Activated CD4-positive, alpha-beta T cell treated with anti-CD3 and anti-CD28 coated beads, Interleukin-2, amount 50 U/mL, for 48 hours (primary cell): ENCODE measurements around the gene MMP11.
A peak's percentile ranks its signal among the peaks of the same experiment; 100 is the strongest.

Experiments used
- DNase-seq, 2 experiments: peaks; one replicate each; pipeline ENCODE4 v3.0.0-alpha.2; 2020

Gene MMP11

GRCh38 chr22:23781511-23782183 is 9.0 kb downstream of the MMP11 start:
- no peak for DNase-seq

- DNase-seq, result no peak
Measured at GRCh38 chr22:23782252-23782651, 9.6 kb downstream of the MMP11 start.

- no peak for DNase-seq
Measured at GRCh38 chr22:23782703-23783102, 10.1 kb downstream of the MMP11 start.

DNA sequence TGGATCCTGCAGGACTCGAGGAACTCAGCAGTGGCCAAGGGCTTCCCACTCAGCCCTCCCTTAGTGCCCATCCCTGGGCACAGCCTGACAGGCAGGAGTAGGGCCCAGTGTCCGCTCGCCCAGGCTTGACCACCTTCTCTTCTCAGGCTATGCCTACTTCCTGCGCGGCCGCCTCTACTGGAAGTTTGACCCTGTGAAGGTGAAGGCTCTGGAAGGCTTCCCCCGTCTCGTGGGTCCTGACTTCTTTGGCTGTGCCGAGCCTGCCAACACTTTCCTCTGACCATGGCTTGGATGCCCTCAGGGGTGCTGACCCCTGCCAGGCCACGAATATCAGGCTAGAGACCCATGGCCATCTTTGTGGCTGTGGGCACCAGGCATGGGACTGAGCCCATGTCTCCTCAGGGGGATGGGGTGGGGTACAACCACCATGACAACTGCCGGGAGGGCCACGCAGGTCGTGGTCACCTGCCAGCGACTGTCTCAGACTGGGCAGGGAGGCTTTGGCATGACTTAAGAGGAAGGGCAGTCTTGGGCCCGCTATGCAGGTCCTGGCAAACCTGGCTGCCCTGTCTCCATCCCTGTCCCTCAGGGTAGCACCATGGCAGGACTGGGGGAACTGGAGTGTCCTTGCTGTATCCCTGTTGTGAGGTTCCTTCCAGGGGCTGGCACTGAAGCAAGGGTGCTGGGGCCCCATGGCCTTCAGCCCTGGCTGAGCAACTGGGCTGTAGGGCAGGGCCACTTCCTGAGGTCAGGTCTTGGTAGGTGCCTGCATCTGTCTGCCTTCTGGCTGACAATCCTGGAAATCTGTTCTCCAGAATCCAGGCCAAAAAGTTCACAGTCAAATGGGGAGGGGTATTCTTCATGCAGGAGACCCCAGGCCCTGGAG is 10.9 kb downstream of the MMP11 start:
- DNase-seq, result no peak

GRCh38 chr22:23784215-23784732 is 11.6 kb downstream of the MMP11 start:
- no peak for DNase-seq

DNA sequence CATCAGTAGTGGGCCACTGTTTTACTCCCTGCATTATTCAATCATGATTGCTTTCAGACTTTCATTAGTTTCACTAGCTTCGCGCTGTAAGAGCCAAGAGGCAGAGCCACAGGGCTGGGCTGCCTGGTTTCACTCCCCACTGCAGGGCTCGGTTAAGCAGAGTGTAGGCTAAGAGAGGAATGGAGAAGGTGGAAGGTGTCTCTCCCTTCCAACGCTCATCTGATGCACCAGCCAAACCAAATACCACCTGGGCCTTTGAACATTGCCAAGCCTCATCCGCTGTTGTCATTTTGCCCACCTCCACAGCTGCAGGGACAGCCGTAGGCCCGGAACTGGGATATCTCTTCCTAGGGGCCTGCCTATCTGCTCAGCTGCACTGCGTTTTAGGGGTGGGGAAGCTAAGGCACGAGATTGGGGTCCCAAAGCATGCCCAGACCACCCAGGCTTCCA is 13.6 kb downstream of the MMP11 start:
- DNase-seq, result no peak

DNA sequence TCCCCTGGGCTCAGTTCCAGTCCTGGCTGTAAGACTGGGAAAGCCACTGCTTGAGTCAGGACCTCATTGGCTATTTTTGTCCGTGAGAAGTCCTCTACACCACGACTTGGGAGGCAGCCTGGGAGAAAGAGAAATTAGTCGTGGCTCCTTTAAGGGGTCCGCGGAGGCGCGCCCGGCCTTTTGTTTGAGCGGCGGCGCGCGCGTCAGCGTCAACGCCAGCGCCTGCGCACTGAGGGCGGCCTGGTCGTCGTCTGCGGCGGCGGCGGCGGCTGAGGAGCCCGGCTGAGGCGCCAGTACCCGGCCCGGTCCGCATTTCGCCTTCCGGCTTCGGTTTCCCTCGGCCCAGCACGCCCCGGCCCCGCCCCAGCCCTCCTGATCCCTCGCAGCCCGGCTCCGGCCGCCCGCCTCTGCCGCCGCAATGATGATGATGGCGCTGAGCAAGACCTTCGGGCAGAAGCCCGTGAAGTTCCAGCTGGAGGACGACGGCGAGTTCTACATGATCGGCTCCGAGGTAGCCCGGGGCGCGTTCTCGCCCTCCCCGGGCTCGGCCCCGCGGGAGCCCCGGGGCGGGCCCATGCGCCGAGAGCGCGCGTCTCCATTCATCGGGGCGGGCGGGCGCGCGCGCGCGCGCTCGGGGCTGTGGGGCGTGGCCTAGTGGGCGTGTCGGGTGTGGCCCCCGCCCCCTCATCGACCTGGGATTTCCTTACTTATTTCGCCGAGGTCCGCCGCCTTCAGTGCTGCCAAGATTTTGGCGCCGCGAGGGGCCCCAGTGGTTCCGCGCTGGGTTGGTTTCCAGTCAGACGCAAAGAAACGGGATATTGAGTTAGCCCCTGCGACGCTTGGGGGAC is 14.3 kb downstream of the MMP11 start, which contains the start of gene SMARCB1:
SMARCB1 (plus strand) TSS at position 215 of the 848 bp plus-strand sequence; CDS start at position 419, 204 bp downstream.
- peak; percentile 87 to 88 for DNase-seq

GRCh38 chr22:23787600-23787896 is 14.9 kb downstream of the MMP11 start:
- DNase-seq, result no peak

DNA sequence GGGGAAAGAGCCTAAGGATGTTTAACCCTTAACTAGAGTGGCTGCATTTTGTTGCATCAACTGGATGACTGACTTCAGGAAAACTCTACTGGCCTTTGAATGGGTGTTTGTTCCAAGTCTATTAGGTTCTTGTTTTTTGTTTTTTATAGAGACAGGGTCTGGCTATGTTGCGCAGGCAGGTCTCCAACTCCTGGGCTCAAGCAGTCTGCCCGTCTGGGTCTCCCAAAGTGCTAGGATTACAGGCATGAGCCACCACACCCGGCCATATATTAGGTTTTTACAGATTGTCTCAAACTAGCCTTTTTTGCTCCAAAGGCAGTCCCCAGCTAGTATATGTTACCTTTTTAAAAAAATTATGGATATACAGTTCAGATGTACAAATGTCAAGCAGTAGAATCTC is 15.3 kb downstream of the MMP11 start:
- DNase-seq, result no peak

DNA sequence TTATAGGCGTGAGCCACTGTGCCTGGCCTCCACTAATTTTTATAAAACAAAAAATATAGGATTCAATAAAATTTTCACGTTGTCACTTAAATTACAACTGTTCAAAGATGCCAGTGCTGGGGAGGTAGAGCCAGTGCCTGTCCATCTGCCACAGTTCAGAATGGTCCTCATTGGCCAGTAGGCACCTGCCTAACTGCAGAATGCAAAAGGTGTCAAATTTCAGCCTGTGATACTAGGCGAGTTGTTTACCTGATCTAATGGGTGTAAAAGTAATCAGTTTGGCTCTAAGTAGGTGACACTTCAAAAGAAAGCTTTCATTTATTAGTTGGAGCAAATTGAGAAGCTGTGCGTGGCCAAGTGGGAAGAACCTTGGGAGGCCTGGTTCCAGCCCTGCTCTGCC is 16.5 kb downstream of the MMP11 start:
- DNase-seq, result no peak

DNA sequence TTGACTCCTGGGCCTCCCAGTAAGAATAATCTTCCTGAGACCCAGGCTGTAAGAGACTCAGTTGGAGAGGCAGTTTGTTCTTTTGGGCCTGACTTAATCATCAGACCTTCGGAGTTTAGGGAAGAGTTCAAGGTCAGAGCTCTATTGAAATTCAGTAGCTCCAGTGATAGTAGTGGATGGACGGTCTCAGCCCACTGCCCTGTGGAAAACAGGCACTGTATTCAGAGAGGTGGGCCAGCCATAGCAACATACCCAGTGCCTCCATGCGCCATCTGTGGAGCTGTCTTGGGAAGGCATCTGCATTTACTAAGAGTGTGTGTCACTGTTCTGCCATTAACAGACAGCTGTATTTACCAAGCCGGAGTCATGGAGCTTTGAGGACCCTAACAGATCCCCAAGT is 17.0 kb downstream of the MMP11 start:
- no peak for DNase-seq

DNA sequence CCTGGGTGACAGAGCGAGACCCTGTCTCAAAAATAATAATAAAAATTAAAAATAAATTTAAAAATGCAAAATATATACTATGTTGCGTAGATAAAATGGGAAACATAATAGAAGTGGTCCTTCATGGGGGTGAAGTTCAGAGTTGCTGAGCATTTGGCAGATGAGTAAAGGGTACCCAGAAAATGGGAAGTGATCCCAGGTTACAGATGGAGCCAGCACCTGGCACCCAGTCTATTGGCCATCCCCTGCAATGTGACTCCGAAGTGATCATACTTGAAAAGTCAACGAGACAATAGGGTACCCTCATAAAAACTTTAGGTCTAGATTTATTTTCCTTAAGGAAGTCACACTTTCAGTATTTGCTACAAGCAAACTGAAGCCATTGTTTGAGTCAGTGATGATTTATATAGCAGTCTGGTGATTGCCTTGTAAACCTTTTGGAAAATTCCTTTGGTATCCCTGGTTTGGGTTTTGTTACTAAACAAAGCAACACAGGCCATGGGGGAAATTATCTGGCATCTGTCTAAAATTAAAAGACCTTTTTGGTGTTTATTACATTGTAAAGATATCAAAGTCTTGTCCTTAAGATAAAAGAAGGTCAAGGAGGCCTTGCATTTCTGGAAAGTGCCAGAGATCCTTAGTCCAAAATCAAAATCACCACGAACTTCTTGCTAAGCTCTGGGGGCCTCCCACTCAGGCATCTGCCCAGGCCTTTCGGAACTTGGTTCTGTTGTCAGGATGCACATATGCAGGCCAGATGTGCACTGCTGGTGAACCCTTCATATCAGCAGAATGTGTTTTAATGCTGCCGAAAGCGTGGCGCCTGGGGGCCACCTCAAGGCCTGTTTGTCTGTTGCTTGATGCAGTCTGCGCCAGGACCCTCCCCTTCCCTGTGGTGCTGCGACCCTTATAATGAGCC is 18.4 kb downstream of the MMP11 start:
- no peak for DNase-seq

- DNase-seq, result no peak
Measured at GRCh38 chr22:23791738-23792645, 19.3 kb downstream of the MMP11 start.

GRCh38 chr22:23793326-23793725 is 20.7 kb downstream of the MMP11 start:
- DNase-seq, result no peak

DNA sequence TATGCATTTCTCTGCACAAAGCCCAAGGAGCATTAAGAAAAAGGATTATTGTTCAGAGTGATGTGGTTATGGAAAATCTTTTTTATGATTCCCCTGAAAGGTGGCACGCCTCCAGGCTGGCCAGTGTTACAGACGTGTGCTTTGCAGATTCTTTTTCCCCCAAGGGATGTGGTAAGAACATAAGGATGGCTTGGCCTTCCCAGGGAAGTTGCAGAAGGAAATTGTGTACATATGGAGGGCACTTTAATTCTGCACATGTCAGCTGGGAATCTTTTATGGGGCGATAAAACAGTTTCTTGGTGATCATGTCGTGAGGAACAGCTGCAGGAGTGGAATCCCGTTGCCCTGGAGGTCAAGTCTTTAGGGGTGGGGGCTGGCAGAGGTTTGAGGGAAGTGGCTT is 23.8 kb downstream of the MMP11 start:
- no peak for DNase-seq

DNA sequence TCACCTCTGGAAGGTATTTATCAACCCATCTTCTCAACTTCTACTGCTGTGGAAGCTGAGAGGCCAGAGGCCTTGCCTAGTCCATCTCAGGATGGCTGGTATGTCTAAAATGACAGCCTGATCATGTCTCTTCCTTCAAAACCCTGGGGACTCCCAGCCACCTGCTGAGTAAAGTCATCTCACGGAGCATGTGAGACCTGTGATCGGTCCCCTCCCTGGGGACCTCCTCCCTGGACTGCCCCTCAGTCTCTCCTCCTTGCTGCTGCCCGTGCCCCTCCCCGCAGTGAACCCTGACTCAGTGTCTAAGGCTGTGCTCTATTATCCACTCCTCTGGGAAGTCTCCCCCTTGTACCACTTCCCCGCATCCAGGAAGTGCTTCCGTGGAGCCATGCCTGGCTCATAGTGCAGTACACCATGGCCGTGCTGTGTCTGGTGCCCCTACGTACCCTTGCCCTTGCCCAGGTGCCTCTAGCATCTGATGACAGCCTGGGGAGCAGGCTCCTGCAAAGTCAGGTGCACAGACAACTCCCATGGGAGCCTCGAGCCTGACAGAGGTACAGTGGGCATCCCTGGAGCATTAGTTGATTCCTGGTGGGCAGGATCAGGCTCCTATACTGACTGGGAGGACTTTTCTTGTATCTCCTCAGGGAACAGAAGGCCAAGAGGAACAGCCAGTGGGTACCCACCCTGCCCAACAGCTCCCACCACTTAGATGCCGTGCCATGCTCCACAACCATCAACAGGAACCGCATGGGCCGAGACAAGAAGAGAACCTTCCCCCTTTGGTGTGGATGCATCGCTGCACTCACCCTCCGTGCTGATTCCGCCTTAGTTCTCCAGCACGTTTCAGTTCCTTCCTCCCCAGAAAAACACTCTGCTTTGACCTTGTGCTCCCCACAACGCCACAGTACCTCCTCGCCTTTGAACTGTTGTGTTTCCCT is 27.9 kb downstream of the MMP11 start:
- DNase-seq, result no peak

- DNase-seq, result no peak
Measured at GRCh38 chr22:23801238-23801821, 28.7 kb downstream of the MMP11 start.

- DNase-seq, result no peak
Measured at GRCh38 chr22:23801886-23802377, 29.3 kb downstream of the MMP11 start.
